Suppressor macrophage (primary cell): ENCODE measurements around the gene ADAMTS17.

Experiments used
- DNase-seq, 4 experiments: peaks; one replicate each; pipeline ENCODE4 v3.0.0-alpha.2; 2020 to 2022

Gene ADAMTS17

DNA sequence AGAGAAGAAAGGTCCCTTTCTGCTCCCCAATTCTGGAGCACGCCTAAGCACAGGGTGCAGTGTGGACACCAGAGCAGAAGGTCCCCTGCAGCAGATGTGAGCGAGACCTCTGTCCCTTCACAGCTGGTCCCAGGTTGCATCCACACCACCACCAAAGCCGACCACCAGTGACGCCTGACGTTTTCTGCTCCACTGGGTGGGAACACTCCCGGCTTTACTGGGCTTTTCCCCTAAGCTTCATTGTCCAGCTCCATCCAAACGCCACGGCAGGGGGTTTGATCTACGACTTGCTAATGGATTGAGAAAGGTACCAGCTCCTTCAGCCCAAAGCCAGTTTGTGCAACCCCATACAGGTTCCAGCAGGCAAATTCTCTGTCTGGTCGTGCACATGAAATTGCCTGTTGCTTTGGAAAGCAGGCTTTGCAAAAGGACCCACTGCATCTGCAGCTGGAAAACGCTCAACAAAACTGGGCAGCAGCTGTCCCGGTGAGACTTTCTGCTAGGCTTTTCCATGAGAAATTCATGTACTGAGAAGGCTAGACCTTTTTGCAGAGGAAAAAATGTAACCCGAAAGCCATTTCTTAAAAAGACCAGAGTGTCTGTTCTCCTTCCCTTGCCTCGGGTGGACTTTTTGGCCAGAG is 31.1 kb downstream of the ADAMTS17 start:
- no peak for DNase-seq

DNA sequence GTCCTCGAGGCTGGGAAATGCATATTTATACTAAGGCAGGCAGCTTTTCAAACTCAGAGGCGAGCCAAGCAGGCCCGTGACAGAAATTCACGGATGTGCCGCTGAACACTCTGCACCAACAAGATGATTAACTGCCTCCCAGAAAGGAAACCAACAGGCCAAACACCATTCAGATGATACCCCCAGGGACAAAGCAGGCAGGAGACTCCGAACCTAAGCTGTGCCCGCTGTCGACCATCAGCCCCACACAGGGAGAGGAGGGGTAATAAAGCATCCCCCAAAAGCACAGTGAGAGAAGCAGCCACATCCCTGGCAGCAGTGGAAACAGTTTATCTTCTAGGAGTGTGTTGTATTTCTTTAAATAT is 31.8 kb downstream of the ADAMTS17 start:
- DNase-seq = no peak

DNA sequence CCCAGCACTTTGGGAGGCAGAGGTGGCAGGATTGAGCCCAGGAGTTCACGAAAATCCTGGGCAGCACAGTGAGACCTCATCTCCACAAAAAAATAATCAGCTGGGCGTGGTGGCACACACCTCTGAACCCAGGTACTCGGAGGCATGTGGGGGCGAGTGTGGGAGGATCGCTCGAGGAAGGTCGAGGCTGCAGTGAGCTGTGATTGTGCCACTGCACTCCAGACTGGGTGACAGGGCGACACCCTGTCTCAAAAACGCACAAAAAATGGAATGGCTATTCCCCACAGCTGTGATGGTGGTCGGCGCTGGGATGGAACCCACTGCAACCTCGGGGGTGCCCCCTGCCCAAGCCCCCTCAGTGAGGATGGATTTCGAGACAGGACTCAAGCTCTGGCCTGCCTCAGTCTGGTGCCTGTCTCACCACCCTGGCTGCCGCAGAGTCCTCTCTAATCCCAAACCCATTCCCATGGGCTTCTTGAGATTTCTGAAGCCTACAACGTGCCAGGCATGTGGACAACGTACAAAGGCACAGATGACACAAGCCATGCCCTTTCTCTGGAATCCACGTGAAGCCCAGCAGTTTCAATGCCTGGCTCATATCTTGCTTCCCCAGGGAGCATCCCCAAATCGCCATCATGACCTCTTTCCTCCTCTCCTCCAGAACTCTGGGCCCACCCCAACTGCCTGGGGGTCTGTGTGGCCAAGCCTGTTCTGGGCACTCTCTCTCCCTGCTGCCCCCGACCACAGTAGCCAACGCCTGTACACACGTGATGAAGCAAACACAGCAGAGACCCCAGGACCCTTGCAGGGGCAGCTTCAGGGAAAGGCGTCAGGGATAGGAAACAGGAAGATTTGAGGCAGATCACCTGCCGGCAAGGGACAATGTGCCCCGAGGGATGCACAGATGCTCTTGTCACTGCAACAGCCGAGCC is 32.4 kb downstream of the ADAMTS17 start:
- no peak for DNase-seq

DNA sequence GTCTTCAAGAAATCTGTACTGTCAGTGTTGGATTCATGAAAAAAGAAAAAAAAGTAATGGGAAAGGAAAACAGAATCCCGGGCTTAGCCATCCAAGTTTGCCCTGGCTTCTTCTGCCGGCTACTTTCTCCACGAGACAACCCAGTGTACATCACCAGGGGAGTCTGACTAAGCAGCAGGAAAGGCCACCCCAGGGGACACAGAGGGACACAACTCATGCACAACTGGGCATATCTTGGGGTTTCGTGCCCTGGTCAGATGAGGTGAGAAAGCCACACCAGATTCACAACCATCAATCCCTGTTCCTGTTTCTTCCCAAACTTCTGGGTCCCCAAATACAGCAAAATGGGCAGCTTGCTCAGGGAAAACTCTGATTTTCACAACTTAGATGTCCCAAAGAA is 33.2 kb downstream of the ADAMTS17 start:
- no peak for DNase-seq

DNA sequence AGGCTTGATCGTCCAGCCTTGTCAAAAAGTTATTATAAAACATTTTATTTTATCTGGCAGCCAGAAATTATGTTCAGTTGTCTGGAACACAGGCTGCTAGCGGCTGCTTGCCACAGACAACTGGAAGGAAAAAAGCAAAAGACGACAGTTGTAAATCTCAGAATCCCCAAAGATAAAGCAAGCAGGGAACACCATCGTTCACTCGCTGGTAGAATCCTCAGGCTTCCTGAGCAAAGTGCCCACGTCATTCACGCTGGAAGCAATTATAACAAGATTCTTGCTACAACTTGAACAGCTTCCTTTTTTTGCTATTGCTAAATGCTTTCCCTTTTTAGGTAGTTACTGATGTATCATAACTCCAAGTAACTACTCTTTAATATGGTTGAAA is 33.6 kb downstream of the ADAMTS17 start:
- DNase-seq = peak in 3 of 4 experiments; percentile 28 to 50 (median 45)

DNA sequence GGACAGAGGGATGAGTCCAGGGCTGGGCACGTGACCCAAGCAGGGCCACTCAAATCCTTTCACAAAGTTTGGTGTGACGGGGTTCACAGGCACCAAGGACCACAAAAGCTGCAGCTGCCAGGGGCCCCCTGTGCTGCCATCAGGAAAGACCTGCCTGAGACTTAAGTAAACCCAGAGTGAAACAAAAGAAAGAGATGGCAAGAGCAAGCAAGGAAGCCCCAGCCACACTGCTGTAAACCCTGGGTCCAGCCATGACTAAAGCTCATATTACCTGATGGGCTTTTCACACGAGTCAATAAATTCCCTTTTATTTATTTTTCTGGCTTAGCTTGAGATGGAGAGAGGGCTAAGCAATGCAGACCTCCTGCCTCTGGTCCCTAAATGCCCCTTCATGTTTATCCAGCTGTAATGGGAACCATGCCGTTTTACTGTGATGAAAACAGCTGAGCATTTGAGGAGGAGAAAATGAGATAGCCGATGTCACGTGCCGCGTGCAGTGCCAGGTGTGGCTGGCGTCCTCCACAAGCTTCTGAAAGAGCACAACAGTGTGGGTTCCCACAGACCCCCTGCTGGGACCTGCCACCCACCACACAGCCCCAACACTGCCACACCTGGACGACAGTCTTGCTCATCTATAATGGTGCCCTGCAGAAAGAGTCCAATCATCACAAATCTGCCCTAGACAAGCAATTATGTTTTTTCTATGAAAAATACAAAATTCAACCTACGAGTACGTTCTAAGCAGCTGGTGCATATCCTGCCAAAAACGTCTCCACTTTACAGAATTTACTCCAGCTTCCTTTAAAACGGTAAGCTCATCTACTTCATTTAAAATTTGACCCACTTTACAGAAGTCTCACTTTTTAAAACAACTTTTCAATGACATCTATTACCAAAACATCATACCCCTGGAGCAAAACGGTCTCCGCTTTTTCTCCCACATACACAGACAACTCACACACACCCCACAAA is 34.2 kb downstream of the ADAMTS17 start:
- no peak for DNase-seq

DNA sequence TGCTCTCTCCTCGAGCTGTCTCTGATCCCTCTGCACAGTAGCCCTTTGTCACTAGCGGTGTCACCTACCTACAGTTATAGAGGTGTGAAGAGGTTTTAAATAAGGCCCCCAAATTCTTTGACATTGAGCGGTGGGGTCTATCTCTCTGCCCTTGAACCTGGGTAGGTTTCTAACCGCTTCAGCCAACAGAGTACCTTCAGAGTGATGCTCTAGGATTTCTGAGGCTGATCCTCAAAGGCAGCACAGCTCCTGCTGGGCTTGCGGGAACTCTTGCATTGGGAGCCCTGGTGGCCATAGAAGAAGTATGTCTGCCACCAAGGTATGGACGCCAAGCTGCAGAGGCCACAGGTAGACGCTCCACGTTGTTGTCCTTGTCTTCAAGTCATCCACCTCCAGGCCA is 35.7 kb downstream of the ADAMTS17 start:
- DNase-seq = no peak

DNA sequence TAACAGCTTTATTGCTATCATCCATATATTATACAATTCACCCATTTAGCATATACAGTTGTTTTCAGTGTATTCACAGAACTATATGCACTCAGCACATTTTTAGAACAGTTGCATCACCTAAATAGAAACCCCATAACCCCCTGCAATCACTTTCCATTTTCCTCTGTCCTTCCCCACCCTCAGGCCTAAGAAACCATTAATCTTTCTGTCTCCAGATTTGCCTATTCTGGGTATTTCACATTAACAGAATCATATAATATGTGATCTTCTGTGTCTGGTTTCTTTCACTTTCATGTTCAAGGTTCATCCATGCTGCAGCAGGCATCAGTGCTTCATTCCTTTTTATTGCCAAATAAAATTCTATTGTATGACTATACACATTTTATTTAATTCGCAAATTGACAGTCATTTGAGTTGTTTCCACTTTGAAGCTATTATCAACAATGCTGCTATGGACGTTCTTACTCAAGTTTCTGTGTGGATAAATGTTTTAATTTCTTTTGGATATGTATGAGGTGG is 39.8 kb downstream of the ADAMTS17 start:
- DNase-seq = no peak

DNA sequence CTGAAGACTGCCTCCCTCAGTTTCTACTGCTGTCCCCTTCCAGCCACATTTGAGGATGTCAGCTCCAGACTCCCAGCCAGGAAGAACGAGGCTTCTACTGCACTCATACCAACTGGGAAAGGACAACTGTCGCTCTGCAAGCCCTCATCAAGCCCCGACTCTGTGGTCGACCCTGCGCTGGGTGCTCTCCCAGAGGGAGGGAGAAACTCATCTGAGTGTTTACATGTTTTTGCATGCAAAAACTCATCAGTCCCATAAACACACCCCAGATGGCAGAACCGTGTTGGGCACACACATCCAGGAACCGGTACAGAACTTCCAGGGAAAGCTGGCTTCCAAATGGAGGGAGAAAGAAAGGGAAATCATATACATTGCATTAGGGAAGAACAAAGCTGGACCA is 43.5 kb downstream of the ADAMTS17 start:
- no peak for DNase-seq

DNA sequence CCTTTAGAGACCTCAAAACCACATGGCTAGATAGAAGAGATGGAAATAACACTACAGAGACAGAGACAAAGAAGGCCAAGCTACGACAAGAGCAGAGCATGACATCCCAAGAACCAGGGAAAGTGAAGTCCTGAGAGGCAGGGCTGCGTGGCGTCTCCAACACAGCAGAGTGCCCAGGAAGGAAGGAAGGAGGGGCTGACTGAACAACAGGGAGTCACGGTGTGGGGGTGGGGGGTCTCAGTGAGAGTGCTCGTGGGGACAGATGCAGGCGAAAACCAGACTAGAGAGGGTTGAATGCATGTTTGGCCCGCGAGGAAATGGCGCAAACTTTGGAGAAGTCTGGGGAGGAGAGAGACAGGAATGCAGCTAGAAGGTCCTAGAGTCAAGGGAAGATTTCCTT is 44.0 kb downstream of the ADAMTS17 start:
- no peak for DNase-seq

DNA sequence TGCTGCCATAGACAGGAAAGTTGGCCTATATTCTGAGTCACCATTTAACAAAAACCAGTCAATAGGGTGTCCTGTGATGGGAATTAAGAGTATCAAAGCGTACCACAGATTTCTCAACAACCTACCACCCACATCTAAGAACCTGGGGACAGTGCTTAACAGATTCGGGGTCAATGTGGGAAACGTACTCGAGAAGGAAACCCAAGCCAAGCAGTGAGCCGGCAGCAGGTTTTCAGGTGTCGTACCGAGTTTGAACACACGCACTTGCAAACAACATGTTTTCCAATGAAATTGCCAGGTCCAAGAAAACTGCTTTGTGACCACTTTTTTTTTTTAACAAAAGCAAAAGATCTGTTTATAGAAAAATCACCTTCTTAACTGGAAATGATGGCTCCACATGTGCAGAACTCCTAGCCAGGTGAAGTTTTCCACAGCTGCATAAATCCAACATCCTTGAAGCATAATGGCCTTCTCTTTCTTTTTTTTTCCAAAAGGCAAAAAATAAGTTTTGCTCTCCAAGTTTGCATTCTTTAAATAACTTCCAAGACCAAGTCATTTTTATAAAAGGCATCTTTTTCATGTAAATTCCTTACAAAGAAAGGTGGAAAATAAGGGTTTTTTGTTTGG is 45.7 kb downstream of the ADAMTS17 start:
- DNase-seq = no peak

DNA sequence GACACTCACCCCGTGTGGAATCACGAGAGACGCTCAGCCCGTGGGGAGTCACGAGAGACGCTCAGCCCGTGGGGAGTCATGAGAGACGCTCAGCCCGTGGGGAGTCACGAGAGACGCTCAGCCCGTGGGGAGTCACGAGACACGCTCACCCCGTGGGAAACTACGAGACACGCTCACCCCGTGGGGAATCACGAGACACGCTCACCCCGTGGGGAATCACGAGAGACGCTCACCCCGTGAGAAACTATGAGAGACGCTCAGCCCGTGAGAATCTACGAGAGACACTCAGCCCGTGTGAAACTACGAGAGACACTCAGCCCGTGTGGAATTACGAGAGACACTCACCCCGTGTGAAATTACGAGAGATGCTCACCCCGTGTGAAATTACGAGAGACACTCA is 49.8 kb downstream of the ADAMTS17 start:
- DNase-seq = no peak

DNA sequence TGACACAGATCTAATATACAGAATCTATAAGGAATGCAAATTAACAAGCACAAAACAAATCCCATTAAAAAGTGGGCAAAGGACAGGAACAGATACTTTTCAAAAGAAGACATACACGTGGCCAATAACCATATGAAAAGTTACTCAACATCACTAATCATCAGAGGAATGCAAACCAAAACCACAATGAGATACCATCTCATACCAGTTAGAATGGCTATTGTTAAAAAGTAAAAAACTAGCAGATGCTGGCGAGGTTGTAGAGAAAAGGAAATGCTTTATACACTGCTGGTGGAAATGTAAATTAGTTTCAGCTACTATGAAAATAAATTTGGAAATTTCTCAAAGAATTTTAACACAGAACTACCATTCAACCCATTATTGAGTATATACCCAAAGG is 50.7 kb downstream of the ADAMTS17 start:
- no peak for DNase-seq

DNA sequence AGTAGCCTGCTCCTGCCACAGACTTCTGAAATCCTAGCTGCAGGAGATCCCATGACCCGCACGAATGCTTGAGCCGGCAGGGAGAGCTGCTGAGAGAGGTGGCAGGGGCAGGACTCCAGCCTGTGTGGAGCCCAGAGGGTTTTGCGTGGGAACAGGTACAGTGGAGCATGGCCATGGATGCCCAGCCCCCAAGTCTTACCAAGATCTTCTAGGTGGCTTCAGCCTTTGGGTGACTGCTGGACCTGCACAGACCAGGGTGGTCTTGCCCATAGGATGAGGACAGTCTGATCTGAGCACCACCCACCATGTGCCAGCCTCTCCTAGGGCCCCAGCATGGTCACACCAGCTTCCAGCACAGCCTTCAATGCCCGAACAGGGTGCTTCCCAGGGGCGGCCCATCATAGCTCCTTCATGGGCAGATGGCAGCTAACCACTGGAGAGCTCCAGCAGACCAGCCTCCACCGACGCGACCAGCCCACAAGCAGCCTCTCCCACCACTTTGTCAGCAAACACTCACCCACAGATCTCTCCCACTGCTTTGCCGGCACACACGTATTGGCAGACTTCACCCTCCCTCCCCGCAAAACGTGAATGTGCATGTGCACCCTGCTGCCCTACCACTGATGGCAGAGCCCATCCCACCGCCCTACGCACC is 56.0 kb downstream of the ADAMTS17 start:
- no peak for DNase-seq

DNA sequence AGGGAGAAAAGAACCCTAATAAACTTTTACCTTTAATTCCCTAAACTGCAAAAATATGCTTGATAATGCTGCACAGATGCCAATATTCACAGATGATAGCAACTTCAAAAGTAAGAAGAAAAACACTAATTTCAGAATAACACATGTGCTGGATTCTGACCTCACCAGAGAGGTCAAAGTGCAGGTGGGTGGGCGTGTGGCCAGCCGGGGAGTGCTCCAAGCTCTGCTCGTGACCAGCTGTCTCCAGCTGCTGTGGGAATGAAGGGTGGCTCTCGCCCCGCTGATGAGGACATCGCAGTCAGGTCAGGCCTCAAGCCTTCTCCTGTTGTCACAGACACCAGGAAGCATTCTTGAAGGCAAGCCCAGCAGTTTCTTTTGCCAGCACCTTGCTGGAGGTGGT is 57.1 kb downstream of the ADAMTS17 start:
- DNase-seq = no peak

DNA sequence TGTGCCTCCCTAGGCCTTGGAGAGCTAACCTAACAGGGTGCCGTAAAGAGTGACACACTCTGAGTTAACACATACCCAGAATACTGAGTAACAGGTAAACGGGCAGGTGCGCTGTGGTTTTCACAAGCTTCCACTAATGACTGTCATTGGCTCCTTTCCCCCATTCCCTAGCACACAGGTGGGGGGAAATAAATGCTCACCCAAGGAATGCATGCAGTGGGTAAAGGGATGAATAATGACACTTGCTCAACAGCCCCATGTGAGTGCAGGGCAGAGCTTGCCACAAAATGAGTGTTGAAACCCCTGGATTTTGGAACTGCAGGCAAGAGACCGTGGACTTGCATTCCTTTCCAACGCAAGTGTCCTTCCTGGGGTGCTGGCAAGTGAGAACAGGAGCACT is 57.6 kb downstream of the ADAMTS17 start:
- no peak for DNase-seq

DNA sequence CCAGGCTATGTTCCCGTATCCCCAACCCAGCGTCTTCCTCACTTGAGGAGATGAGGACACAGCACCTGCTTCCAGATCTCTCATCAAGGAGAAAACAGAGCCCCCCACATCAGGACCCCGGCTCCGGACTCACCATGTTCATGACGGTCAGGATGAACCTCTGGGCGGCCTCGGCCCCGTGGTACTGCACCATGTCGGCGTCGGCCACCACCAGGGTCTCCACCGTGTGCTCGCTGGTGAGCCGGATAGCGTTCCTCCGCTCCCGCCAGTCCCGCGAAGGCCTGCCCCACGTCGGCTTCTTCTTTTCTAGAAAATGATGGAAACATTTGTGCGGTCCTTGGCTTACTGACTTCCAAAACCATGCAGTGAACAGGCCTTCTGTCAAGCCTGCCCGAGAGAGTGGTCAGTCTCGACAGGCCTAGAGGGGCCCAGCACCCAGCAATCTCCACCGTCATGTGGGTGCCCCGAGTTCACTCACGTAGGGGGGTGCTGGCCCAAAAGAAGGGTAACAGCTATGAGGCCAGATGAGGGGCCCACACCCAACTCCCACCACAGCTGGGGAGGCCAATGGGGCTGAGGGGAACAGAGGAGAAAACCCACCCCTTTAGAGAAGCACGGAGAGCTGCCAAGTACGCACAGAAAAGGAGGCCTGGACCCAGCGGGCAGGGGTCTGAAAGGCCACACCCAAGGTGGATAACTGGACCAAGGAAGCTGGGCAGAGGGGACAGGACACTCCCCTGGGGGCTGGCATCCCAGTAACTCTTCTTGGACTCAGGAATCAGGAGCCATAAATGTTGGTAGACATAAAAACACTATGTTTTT is 60.5 kb downstream of the ADAMTS17 start:
- DNase-seq = no peak

DNA sequence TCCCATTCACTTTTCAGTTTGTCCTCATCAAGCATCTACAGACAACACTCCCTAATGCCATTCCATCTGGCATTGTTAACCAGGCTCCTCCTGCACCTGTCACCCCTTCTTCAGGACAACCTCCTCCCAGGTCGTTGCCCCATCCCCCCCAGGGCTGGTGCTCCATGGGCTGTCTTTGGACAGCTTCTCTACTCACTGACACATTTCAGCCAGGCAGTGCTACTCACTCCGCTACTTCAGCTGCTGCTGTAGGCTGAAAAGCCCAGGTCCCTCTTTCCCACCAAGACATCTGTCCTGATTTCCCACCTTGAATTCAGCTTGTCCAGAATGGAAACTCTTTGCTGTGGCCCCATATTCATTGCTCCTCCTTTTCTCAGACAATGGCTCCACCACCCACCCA is 61.9 kb downstream of the ADAMTS17 start:
- no peak for DNase-seq

DNA sequence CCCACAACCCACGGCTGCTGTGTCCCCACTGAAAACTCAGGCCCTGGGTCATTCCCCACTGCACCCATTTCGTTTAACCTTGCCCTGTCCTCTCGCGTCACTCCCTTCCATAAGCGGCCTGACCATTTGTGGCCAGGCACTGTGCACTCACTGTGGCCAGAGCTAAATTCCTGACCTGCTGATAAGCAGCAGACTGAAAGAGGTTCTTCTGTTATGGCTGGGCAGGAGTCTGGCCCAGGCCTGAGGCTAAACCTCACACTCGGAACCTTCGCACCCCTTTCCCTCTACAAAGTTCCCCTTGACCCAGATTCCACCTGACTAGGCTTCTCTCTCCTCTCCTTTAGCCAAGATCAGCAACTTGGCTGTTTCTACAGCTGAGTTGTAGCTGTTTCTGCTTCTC is 62.3 kb downstream of the ADAMTS17 start:
- DNase-seq = no peak

DNA sequence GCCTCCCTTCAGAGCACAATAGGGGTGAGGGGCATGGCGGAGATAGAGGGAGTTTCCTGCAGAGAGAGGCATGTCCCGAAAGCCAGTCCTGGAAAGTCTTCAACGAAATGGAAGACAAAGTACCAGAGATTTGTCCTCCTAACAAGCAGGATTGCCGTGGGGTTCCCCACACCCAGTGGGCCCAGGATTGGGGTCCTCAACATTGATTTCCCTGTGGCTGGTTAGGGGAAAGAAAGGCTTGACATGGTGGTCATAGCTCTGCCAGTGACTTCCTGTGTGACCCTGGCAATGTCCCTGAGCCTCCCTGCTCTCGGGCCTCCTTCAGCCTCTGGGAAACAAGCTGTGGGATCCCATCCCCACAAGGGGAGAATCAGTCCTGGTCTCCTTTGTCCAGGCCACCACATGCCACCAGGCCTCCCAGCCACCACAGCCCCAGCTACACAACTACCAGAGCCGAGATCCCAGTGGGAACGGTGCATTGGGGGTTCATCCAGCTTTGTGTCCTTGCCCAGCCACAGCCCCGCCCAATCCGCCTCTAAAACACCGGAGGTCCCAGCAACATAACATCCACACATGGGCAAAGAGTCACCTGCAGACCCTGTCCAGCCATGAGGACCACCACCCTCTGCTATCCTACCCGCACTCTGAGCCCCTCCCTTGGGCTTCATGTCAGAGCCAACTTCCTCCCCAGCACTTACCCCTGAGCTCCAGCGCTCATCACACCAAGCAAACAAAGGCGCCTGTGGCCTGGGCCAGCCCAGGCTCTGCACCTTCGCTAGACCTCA is 63.0 kb downstream of the ADAMTS17 start:
- DNase-seq = no peak
